ENCODE measurements around the gene SUMF1. TPM values are rescaled to one million over a fixed set of nuclear protein-coding genes. Genes with fewer than 3 reads are reported as not detected.
A peak's percentile ranks its signal among the peaks of the same experiment; 100 is the strongest.

Gene SUMF1
- total and polyA plus RNA-seq, 4 donors, result 11.6 to 50.0 (median 31.5) TPM

GRCh38 chr3:4351164-4351855 is 115.8 kb downstream of the SUMF1 start:
- TF ChIP-seq, protein P1, sequence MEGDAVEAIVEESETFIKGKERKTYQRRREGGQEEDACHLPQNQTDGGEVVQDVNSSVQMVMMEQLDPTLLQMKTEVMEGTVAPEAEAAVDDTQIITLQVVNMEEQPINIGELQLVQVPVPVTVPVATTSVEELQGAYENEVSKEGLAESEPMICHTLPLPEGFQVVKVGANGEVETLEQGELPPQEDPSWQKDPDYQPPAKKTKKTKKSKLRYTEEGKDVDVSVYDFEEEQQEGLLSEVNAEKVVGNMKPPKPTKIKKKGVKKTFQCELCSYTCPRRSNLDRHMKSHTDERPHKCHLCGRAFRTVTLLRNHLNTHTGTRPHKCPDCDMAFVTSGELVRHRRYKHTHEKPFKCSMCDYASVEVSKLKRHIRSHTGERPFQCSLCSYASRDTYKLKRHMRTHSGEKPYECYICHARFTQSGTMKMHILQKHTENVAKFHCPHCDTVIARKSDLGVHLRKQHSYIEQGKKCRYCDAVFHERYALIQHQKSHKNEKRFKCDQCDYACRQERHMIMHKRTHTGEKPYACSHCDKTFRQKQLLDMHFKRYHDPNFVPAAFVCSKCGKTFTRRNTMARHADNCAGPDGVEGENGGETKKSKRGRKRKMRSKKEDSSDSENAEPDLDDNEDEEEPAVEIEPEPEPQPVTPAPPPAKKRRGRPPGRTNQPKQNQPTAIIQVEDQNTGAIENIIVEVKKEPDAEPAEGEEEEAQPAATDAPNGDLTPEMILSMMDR (IDR thresholded peaks at IDR 0.05; ENCODE audit: control extremely low read depth, extremely low read depth), result no peak
- Histone ChIP-seq H3K27ac (ENCODE audit: low read depth in 1 of 2, low read length in 1 of 2) (peak overlapping the region; percentile 30 to 50), H3K4me3 (no peak overlapping the region), H3K4me1 (ENCODE audit: control insufficient read depth in 5 of 5, insufficient read depth in 5 of 5, low read length in 5 of 5) (peaks cover 0 to 14% (median 9%) of the 10 kb centered on the region in 5 donors), H3K9me3 (ENCODE audit: control insufficient read depth in 4 of 4, insufficient read depth in 3 of 4, low read length in 3 of 4) (no peaks in the 10 kb centered on the region), H3K27me3 (ENCODE audit: control insufficient read depth in 3 of 3, insufficient read depth in 3 of 3, low read length in 2 of 3) (no peaks in the 10 kb centered on the region), H3K36me3 (ENCODE audit: control insufficient read depth in 4 of 4, insufficient read depth in 4 of 4, low read length in 4 of 4) (no peaks in the 10 kb centered on the region), H3K9ac (ENCODE audit: insufficient read depth in 1 of 2, low read length in 2 of 2) (peak overlapping the region in 1 of 2 donors; percentile 47)
- WGBS, 2 donors, result 16 to 30% methylated on average over 11 of the region's 11 CpGs
- ATAC-seq (ENCODE audit: insufficient read depth, low FRiP score) (peak; percentile 65), DNase-seq (peak in 1 of 3 donors; percentile 34)

GRCh38 chr3:4350789-4351163 is 116.3 kb downstream of the SUMF1 start:
- WGBS, 2 donors, result 0 to 4% methylated on average over 2 of the region's 2 CpGs
- DNase-seq, result peak; percentile 50 to 90 (median 83)
- ATAC-seq (ENCODE audit: insufficient read depth, low FRiP score), result peak; percentile 83
- H3K9ac ChIP-seq (ENCODE audit: insufficient read depth in 1 of 2, low read length in 2 of 2), result no peak overlapping the region
- H3K4me1 ChIP-seq (ENCODE audit: control insufficient read depth in 5 of 5, insufficient read depth in 5 of 5, low read length in 5 of 5), result peaks cover 0 to 9% (median 5%) of the 10 kb centered on the region in 5 donors
- no peaks in the 10 kb centered on the region for H3K27me3 ChIP-seq (ENCODE audit: control insufficient read depth in 3 of 3, insufficient read depth in 3 of 3, low read length in 2 of 3)
- no peaks in the 10 kb centered on the region for H3K9me3 ChIP-seq (ENCODE audit: control insufficient read depth in 4 of 4, insufficient read depth in 3 of 4, low read length in 3 of 4)
- TF ChIP-seq, protein P1 (IDR thresholded peaks at IDR 0.05; ENCODE audit: control extremely low read depth, extremely low read depth), result peak; percentile 57
- no peak overlapping the region for H3K27ac ChIP-seq (ENCODE audit: low read depth in 1 of 2, low read length in 1 of 2)
- no peaks in the 10 kb centered on the region for H3K36me3 ChIP-seq (ENCODE audit: control insufficient read depth in 4 of 4, insufficient read depth in 4 of 4, low read length in 4 of 4)
- H3K4me3 ChIP-seq, result no peak overlapping the region

GRCh38 chr3:4343258-4343657 is 123.8 kb downstream of the SUMF1 start:
- H3K4me1 ChIP-seq (ENCODE audit: control insufficient read depth in 5 of 5, insufficient read depth in 5 of 5, low read length in 5 of 5), result peaks cover 0 to 6% (median 0%) of the 10 kb centered on the region in 5 donors
- DNase-seq (no peak), ATAC-seq (ENCODE audit: insufficient read depth, low FRiP score) (no peak)
- H3K4me3 ChIP-seq, result no peak overlapping the region
- no peaks in the 10 kb centered on the region for H3K36me3 ChIP-seq (ENCODE audit: control insufficient read depth in 4 of 4, insufficient read depth in 4 of 4, low read length in 4 of 4)
- WGBS, 2 donors, result 87 to 100% methylated on average over 1 of the region's 1 CpG
- TF ChIP-seq, protein P1 (IDR thresholded peaks at IDR 0.05; ENCODE audit: control extremely low read depth, extremely low read depth), result no peak
- H3K27me3 ChIP-seq (ENCODE audit: control insufficient read depth in 3 of 3, insufficient read depth in 3 of 3, low read length in 2 of 3), result no peaks in the 10 kb centered on the region
- H3K9ac ChIP-seq (ENCODE audit: insufficient read depth in 1 of 2, low read length in 2 of 2), result no peak overlapping the region
- no peak overlapping the region for H3K27ac ChIP-seq (ENCODE audit: low read depth in 1 of 2, low read length in 1 of 2)
- H3K9me3 ChIP-seq (ENCODE audit: control insufficient read depth in 4 of 4, insufficient read depth in 3 of 4, low read length in 3 of 4), result no peaks in the 10 kb centered on the region

DNA sequence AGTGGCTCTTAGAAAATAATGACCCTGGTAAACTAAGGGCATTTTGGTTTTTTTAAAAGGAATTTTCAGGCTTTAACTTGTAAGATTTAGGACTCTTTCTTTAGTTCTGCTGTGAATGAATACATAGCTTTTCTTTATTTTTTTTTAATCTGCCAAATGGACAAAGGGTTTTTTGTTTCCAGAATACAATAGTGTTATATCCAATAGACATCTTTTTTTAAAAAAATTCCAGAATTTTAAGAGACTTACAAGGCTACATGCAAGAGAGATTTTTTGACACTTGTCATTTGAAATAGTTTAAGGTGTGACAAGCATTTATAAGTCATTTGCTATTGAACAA is 125.8 kb downstream of the SUMF1 start:
- no peak for ATAC-seq (ENCODE audit: insufficient read depth, low FRiP score)
- H3K36me3 ChIP-seq (ENCODE audit: control insufficient read depth in 4 of 4, insufficient read depth in 4 of 4, low read length in 4 of 4), result no peaks in the 10 kb centered on the region
- no peaks in the 10 kb centered on the region for H3K9me3 ChIP-seq (ENCODE audit: control insufficient read depth in 4 of 4, insufficient read depth in 3 of 4, low read length in 3 of 4)
- DNase-seq, result no peak
- peaks cover 0 to 11% (median 4%) of the 10 kb centered on the region in 5 donors for H3K4me1 ChIP-seq (ENCODE audit: control insufficient read depth in 5 of 5, insufficient read depth in 5 of 5, low read length in 5 of 5)
- TF ChIP-seq, protein P1 (IDR thresholded peaks at IDR 0.05; ENCODE audit: control extremely low read depth, extremely low read depth), result no peak
- no peak overlapping the region for H3K27ac ChIP-seq (ENCODE audit: low read depth in 1 of 2, low read length in 1 of 2)
- H3K27me3 ChIP-seq (ENCODE audit: control insufficient read depth in 3 of 3, insufficient read depth in 3 of 3, low read length in 2 of 3), result no peaks in the 10 kb centered on the region
- H3K9ac ChIP-seq (ENCODE audit: insufficient read depth in 1 of 2, low read length in 2 of 2), result no peak overlapping the region
- H3K4me3 ChIP-seq, result no peak overlapping the region

Data from lung (tissue), 12 donors.